ENCODE measurements around the gene TSPAN18.

GRCh38 chr11:44962464-44962863, 235.7 kb downstream of the TSPAN18 start:
- TF ChIP-seq CTCF (IDR thresholded peaks at IDR 0.05; ENCODE audit: low read length), result no peak
- no peak for TF ChIP-seq EZH2 (IDR thresholded peaks at IDR 0.05; ENCODE audit: borderline replicate concordance, low read length)

Measured in OCI-LY1 (cell line).